Gastroesophageal sphincter (tissue), 4 donors: ENCODE data around the gene CTSK. TPM values are rescaled to one million over a fixed set of nuclear protein-coding genes. Genes with fewer than 3 reads are reported as not detected.
A peak's percentile ranks its signal among the peaks of the same experiment; 100 is the strongest.

Experiments used
- ATAC-seq: fragments of 150-250 bp; one replicate; pipeline ENCODE4 v1.9.1; 2016; ENCODE audit warnings: mild to moderate bottlenecking, moderate library complexity
- H3K27ac ChIP-seq, 4 donors: fragments of 200-600 bp; sonication (generic) in 3 of 4; 1 replicate in 3 of 4; 2 replicates in 1 of 4; pipeline ENCODE4 v1.5.1; 2016 to 2019
- H3K27me3 ChIP-seq: fragments of 200-600 bp; sonication (generic); one replicate; pipeline ENCODE4 v1.5.1; 2019
- H3K36me3 ChIP-seq, 2 donors: fragments of 200-600 bp; sonication (generic); one replicate each; pipeline ENCODE4 v1.5.1; 2019; ENCODE audit warnings: control low read depth in 1 of 2
- H3K4me1 ChIP-seq, 3 donors: fragments of 200-600 bp; sonication (generic); 1 replicate in 2 of 3; 2 replicates in 1 of 3; pipeline ENCODE4 v1.5.1; 2016 to 2019; ENCODE audit warnings: control low read depth in 2 of 3
- H3K4me3 ChIP-seq, 2 donors: fragments of 200-600 bp; sonication (generic); one replicate each; pipeline ENCODE4 v1.5.1; 2019; ENCODE audit warnings: mild to moderate bottlenecking in 1 of 2, moderate library complexity in 1 of 2
- H3K9me3 ChIP-seq, 3 donors: fragments of 200-600 bp; sonication (generic); one replicate each; pipeline ENCODE4 v1.5.1; 2017 to 2019; ENCODE audit warnings: control low read depth in 2 of 3
- CTCF ChIP-seq, 4 experiments: fragments of 200-600 bp in 2 of 4; fragments of 450-650 bp in 2 of 4; sonication (generic) in 1 of 4; IDR thresholded peaks; one replicate each; pipeline ENCODE4 v1.5.1; 2017 to 2019; ENCODE audit warnings: antibody characterized with exemption in 4 of 4, mild to moderate bottlenecking in 2 of 4, moderate library complexity in 2 of 4
- EP300 ChIP-seq: sonication (generic); formaldehyde crosslinking; IDR thresholded peaks from one replicate; pipeline ENCODE4 v1.6.1; 2017; ENCODE audit warnings: antibody characterized with exemption, mild to moderate bottlenecking
- POLR2A ChIP-seq, 2 donors: fragments of 450-650 bp; IDR thresholded peaks; one replicate each; pipeline ENCODE4 v1.6.1; 2017; ENCODE audit warnings: antibody characterized with exemption in 2 of 2, mild to moderate bottlenecking in 2 of 2, moderate library complexity in 1 of 2
- POLR2AphosphoS5 ChIP-seq: sonication (generic); formaldehyde crosslinking; IDR thresholded peaks from one replicate; pipeline ENCODE4 v1.6.1; 2017; ENCODE audit warnings: antibody characterized with exemption
- WGBS, 2 donors: methylation state at CpG; one replicate each; pipeline ENCODE4 v1.1.5; 2018; ENCODE audit warnings: low coverage in 1 of 2; 5-methylcytosine and 5-hydroxymethylcytosine counted together
- total RNA-seq, 4 donors: library from RNA; depleted of rRNA; stranded (reverse); fragments of >200 nt; gene quantifications; one replicate each; pipeline ENCODE4 v1.1.0, GENCODE V29; 2016

CTSK gene
- total RNA-seq, 4 donors from 2014 or later: 29.1 to 69.1 (median 50.4) TPM

GRCh38 chr1:150829751-150830150 lies 21.7 kb upstream of the CTSK start:
- Histone ChIP-seq H3K27me3 (no peaks in the 10 kb centered on the region), H3K4me1 (no peaks in the 10 kb centered on the region), H3K4me3 (no peak overlapping the region), H3K36me3 (peaks cover 11 to 100% of the 10 kb centered on the region in 2 donors), H3K27ac (no peak overlapping the region), H3K9me3 (no peaks in the 10 kb centered on the region)
- no peak for ATAC-seq
- WGBS, 2 donors: 80% methylated on average over 4 to 7 of the region's 7 CpGs
- TF ChIP-seq POLR2AphosphoS5: no peak
- TF ChIP-seq CTCF (IDR thresholded peaks at IDR 0.05): peak in 1 of 4 experiments; percentile 11
- no peak for TF ChIP-seq EP300

- TF ChIP-seq EP300 (no peak), CTCF (IDR thresholded peaks at IDR 0.05) (no peak), POLR2AphosphoS5 (no peak), POLR2A (IDR thresholded peaks at IDR 0.05) (no peak)
These were observed 18.2 kb upstream of the CTSK start for GRCh38 chr1:150826299-150826698.

GRCh38 chr1:150820730-150821512 lies 12.9 kb upstream of the CTSK start:
- Histone ChIP-seq H3K36me3 (peaks cover 14 to 100% of the 10 kb centered on the region in 2 donors), H3K4me3 (no peak overlapping the region), H3K4me1 (no peaks in the 10 kb centered on the region), H3K27me3 (no peaks in the 10 kb centered on the region), H3K9me3 (no peaks in the 10 kb centered on the region), H3K27ac (no peak overlapping the region)
- TF ChIP-seq CTCF (IDR thresholded peaks at IDR 0.05) (no peak), POLR2A (IDR thresholded peaks at IDR 0.05) (no peak), POLR2AphosphoS5 (no peak), EP300 (no peak)
- WGBS, 2 donors: 72 to 85% methylated on average over 5 to 7 of the region's 7 CpGs
- no peak for ATAC-seq

More at GRCh38 chr1:150826299-150826698, 18.2 kb upstream of the CTSK start:
- Histone ChIP-seq H3K27ac (no peak overlapping the region), H3K9me3 (no peaks in the 10 kb centered on the region), H3K36me3 (peaks cover 15 to 100% of the 10 kb centered on the region in 2 donors), H3K4me3 (no peak overlapping the region), H3K27me3 (no peaks in the 10 kb centered on the region), H3K4me1 (no peaks in the 10 kb centered on the region)
- WGBS, 2 donors: 80 to 88% methylated on average over 1 of the region's 1 CpG
- ATAC-seq: no peak

GRCh38 chr1:150815871-150816270 lies 7.8 kb upstream of the CTSK start:
- Histone ChIP-seq H3K27me3 (no peaks in the 10 kb centered on the region), H3K36me3 (peaks cover 13 to 100% of the 10 kb centered on the region in 2 donors), H3K9me3 (no peaks in the 10 kb centered on the region), H3K4me1 (peaks cover 0 to 4% (median 0%) of the 10 kb centered on the region in 3 donors), H3K27ac (no peak overlapping the region), H3K4me3 (no peak overlapping the region)
- TF ChIP-seq POLR2A (IDR thresholded peaks at IDR 0.05): no peak
- 69 to 82% methylated on average over 2 to 4 of the region's 4 CpGs for WGBS, 2 donors
- no peak for ATAC-seq

- peaks cover 13 to 80% of the 10 kb centered on the region in 2 donors for H3K36me3 ChIP-seq
- ATAC-seq: no peak
- WGBS, 2 donors: 44% methylated on average over 4 of the region's 5 CpGs; no CpG with 5 or more reads in 1 of the 2 donors
- H3K4me1 ChIP-seq: peaks cover 0 to 17% (median 4%) of the 10 kb centered on the region in 3 donors
- H3K27ac ChIP-seq: no peak overlapping the region
- no peak overlapping the region for H3K4me3 ChIP-seq
- TF ChIP-seq CTCF (IDR thresholded peaks at IDR 0.05): peak; percentile 33 to 68 (median 60)
- TF ChIP-seq EP300: no peak
- H3K9me3 ChIP-seq: no peaks in the 10 kb centered on the region
- no peaks in the 10 kb centered on the region for H3K27me3 ChIP-seq
These were observed 5.1 kb upstream of the CTSK start for GRCh38 chr1:150813028-150813707.
